ENCODE results near the gene MSI2. TPM values are rescaled to one million over a fixed set of nuclear protein-coding genes. Genes with fewer than 3 reads are reported as not detected.

MSI2 gene
- total RNA-seq, 1 donor from 2014 or later = 31.0 TPM

- FAIRE-seq (no peak), DNase-seq (ENCODE audit: low spot score in 2 of 2) (no peak)
These were observed 323.9 kb downstream of the MSI2 start for GRCh38 chr17:57580055-57580739.

DNA sequence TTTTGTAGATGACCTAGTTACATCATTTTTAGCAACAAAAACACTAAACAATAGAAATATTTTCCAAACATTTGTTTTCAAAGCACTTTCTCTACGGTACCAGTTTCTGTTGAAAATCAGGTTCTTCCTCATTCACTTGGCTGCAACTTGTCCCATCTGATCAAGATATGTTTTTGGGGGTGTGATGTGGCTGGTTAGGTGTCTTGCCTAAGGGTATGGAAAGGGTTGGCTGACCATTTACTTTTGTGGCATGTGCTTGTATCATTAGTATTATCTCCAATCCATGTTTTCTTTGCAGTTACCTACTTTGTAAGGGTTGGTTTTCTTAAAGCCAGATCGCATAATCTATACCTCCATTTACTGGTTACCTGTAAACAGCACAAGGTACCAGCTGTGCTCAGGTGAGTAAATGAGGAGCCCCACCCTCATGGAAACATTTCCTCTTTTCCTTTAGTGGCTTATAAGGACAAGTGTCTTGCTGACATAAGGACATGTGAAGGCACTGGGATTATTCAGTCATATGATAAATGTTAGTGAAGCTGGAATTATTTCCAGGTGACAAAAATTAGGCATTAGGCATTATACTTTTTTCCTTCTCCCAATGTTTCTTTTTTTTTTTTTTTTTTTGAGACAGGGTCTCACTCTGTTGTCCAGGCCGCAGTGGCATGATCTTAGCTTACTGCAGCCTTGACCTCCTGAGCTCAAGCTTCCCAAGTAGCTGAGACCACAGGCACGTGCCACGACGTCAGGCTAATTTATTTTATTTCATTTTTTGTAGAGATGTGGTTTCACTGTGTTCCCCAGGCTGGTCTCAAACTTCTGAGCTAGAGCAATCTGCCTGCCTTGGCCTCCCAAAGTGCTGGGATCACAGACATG is 326.8 kb downstream of the MSI2 start:
- FAIRE-seq = no peak
- DNase-seq (ENCODE audit: low spot score in 2 of 2) = no peak

- no peak for DNase-seq (ENCODE audit: low spot score in 2 of 2)
- no peak for FAIRE-seq
These were observed 327.8 kb downstream of the MSI2 start for GRCh38 chr17:57584050-57584551.

GRCh38 chr17:57585341-57586195 is 329.2 kb downstream of the MSI2 start:
- DNase-seq (ENCODE audit: low spot score in 2 of 2) (no peak), FAIRE-seq (no peak)

- DNase-seq (ENCODE audit: low spot score in 2 of 2) (no peak), FAIRE-seq (no peak)
These were observed 329.9 kb downstream of the MSI2 start for GRCh38 chr17:57586196-57586740.

GRCh38 chr17:57586742-57587141 is 330.4 kb downstream of the MSI2 start:
- no peak for FAIRE-seq
- no peak for DNase-seq (ENCODE audit: low spot score in 2 of 2)

DNA sequence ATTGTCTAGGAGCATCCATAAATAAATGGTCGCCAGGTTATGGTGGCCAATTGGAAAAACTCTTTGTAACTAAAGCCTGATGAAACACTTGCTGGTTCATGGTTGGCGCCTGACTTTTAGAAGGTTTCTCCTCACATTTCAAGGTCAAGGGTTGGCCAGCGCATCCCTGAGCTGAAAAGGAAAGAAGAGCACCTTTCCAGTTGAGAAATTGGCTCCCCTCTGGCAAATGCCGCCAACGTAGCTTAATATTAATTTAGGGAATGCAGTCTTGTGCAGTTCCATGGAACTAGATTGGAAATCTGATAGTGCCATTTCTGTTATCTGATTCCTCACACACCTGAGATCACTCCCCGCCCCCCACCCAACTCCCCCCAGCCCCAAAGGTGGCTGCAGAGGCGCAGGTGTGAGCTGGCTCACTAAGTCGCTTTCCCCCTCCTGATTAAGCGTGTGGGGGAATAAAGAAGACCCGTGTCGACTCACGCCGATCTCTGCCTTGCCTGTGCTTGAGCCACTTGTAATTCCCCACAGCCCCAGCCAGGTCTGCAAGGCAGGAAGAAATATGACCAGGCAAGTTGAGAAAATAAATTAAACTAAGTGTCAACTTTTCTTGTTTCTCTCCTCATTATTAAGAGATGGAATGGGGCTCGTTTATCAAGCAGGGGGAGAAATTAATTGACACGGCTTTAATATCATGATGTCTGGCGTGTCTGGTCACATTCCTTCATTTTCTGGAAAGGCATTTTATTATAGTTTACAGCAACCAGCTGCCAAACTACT is 331.1 kb downstream of the MSI2 start:
- DNase-seq (ENCODE audit: low spot score in 2 of 2) (no peak), FAIRE-seq (no peak)

DNA sequence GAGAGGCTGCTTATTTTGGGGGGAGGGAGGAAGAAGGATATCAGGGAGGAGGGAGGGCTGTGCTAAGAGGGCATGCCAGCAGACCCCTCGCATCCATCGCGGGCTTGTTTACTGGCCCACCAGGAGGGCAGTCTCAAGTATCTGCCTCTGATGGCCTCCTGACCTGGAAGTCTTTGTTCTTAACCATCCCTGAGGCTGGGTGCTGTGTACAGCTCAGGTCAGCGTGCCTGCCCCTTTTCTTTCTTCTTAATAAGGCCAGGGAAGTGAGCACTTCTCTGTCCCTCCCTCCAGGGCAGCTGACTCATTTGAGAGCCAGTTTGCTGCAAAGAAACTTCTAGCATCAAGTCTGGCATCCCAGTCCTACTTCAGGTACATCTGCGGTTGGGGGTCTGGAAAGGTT is 331.8 kb downstream of the MSI2 start:
- FAIRE-seq = no peak

GRCh38 chr17:57589151-57590034 is 333.1 kb downstream of the MSI2 start:
- FAIRE-seq = no peak
- DNase-seq (ENCODE audit: low spot score in 2 of 2) = no peak

More for the DNA sequence above, 331.8 kb downstream of the MSI2 start:
- DNase-seq (ENCODE audit: low spot score in 2 of 2) = no peak

DNA sequence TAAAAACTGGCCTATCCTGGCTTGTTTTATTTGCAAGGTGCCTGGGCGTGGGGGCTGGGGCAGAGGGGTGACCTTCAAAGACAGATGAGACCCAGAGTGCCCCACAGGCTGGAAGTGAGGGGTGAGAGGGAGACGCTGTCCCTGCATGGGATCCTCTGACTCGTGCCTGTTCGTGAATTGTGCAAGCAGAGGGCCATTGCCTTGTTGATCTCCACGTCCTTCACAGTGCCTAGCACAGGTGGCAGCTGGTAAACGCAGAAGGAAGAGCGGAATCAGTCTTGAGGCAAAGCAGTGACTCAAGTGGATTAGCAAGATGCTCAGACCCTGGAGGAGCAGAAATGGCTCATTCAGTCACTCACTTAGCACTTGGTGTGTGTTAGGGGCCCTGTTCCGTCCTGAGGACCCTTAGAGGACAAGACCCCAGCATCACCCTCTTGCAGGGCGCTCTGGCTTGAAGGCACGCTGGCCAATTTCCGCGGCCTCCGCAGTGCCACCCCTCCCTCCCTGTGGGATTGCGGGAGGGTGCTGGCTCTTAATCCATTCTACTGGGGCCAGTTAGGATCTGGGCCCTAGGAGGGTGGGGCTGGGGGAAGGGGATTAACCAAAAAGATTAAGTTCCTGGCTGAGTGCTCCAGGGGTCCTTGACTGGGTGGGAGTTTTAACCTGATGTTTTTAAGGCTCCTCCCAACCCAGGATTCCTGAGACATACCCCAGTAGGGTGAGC is 337.6 kb downstream of the MSI2 start:
- DNase-seq (ENCODE audit: low spot score in 2 of 2) (no peak), FAIRE-seq (no peak)

GRCh38 chr17:57594767-57595166 is 338.4 kb downstream of the MSI2 start:
- no peak for DNase-seq (ENCODE audit: low spot score in 2 of 2)
- FAIRE-seq = no peak

- DNase-seq (ENCODE audit: low spot score in 2 of 2) = no peak
- no peak for FAIRE-seq
These were observed 339.1 kb downstream of the MSI2 start for GRCh38 chr17:57595426-57595825.

DNA sequence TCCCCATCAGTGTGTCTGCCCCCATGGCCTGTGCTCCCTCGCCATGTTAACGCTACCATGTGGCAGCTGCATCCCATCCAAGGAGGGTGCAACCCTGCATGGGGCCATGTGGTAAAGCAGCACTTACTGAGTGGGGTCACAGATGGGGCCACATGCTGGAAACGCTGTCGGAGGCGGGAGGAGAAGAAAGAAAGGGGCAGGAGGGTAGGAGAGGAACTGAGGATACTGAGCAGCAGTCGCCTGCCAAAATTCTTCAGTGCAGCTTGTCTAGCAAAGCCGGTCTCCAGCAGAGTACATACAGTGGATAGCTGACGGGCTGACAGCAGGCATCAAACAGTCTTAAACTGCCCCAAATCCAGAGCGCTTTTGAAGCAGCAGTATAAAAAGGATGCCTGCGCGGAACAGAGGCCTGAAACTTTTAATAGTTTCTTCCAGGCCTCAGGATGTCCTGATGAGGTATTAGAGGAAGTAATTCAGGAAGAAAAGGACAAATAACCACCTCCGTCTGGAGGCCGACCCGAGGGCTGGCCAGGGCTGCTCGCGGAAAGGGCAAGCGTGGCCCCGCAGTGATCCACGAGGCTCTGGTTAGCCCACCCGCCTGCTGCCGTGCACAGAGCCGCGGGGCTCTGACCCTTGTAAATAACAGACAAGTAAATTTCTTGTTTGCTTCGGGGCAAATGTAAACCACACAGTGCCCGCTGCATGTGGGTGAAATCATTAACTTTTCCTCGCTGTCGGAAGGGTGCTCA is 339.8 kb downstream of the MSI2 start:
- FAIRE-seq = no peak
- DNase-seq (ENCODE audit: low spot score in 2 of 2) = no peak

DNA sequence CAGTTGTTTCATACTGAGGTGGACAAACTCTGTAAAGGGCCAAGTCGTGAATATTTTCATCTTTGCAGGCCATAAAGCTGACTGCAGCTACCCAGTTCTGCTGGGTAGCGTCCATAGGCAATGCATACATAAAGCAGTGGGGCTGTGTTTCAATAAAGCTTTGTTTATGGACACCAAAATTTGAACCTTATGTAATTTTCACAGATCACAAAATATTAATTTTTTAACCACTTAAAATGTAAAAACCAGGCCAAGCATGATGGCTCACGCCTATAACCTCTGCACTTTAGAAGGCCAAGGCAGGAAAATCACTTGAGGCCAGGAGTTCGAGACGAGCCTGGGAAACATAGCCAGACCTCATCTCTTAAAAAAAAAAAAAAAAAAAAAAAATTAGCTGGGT is 340.8 kb downstream of the MSI2 start:
- FAIRE-seq (no peak), DNase-seq (ENCODE audit: low spot score in 2 of 2) (no peak)

DNA sequence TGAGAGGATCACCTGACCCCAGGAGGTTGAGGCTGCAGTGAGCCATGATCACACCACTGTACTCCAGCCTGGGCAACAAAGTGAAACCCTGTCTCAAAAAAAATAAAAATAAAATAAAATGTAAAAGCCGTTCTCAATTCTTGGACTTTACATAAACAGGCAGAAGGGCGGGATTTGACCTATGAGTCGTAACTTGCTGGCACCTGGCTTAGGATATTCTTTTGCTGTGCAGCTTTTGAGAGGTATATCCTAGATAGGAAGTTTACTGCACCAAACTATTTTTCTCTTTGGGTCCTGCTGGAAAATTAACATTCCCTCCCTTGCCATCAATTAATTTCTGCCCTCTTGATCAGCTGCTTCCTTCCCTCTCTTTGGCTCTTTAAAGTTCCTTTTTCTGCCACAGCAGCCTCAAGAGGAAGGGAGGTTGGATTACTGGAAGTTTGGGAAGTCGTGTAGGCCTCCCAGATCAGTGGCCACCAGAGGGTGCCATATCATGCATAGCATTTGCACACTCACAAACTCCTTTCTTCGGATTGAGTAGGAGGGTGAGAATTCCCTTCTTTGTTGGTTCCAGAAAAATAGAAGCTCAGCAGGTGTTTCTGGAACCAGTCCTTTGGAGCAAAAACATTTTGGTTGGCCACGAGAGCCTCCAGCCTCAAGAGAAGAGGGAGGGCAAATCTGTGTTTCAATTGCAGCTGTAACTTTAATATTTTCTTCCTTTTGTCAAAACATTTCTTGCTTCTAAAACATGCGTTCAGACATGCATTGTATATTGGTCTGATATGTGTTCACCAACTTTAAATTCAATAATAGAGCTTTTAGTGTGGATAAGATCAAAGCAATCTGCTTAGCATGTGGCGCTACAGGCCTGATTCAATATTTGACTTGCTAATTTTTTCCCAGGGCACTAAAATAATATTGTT is 341.5 kb downstream of the MSI2 start:
- FAIRE-seq (no peak), DNase-seq (ENCODE audit: low spot score in 2 of 2) (peak; percentile 63 to 72)

All from frontal cortex (tissue), 4 donors.